Measurements from ENCODE around the gene MAP4K4. TPM values are rescaled to one million over a fixed set of nuclear protein-coding genes. Genes with fewer than 3 reads are reported as not detected.
A peak's percentile ranks its signal among the peaks of the same experiment; 100 is the strongest.

The MAP4K4 gene
- total and polyA plus RNA-seq, 4 donors = 19.7 to 91.7 (median 54.0) TPM

DNA sequence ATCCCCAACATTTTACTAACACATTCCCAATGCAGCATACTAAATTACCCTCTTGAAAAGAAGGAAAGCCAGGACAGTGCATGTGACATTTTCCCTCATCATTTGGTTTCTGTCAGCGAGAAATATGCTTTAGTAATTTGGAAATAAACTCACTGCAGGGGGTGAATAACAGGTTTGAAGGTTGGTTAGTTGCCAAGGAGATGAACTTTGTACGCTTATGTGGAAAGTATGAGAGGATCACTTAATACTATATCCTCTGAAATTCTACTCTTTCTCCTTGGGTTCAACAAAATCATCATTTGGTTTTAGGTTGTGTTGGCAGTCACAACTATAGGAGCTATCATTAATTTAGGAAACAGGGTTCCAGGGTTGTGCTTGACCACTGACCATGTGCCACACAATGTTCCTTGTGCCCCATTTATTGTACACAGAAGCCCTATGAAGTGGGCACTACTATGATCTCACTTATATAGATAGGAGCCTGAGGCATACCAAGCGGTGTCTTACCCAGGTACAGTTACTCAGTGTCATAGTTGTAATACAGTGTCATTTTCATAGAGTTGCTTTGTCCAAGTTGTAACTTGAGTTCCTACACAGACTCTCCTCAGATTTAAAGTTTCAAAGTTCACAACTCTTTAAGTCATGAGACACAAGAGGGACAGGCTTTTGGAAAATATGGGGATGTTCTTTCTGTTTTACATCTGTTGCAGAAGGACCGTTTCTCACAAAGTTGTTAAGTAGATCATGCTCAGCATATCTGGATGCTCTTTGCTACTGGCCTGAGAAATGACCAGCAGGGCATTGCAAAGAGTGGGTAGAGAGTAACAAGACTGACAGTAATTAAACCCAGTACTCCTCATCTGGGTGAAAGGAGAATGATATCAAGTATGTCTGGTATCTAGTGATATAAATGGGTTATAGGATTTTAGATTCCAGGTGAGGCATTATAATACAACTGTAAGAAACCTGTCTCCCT, 91.8 kb downstream of the MAP4K4 start:
- TF ChIP-seq, protein P1, sequence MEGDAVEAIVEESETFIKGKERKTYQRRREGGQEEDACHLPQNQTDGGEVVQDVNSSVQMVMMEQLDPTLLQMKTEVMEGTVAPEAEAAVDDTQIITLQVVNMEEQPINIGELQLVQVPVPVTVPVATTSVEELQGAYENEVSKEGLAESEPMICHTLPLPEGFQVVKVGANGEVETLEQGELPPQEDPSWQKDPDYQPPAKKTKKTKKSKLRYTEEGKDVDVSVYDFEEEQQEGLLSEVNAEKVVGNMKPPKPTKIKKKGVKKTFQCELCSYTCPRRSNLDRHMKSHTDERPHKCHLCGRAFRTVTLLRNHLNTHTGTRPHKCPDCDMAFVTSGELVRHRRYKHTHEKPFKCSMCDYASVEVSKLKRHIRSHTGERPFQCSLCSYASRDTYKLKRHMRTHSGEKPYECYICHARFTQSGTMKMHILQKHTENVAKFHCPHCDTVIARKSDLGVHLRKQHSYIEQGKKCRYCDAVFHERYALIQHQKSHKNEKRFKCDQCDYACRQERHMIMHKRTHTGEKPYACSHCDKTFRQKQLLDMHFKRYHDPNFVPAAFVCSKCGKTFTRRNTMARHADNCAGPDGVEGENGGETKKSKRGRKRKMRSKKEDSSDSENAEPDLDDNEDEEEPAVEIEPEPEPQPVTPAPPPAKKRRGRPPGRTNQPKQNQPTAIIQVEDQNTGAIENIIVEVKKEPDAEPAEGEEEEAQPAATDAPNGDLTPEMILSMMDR (IDR thresholded peaks at IDR 0.05; ENCODE audit: control extremely low read depth, extremely low read depth) = no peak
- DNase-seq (peak in 1 of 3 donors; percentile 27), ATAC-seq (ENCODE audit: insufficient read depth, low FRiP score) (no peak)
- Histone ChIP-seq H3K27ac (ENCODE audit: low read depth in 1 of 2, low read length in 1 of 2) (no peak overlapping the region), H3K9me3 (ENCODE audit: control insufficient read depth in 4 of 4, insufficient read depth in 3 of 4, low read length in 3 of 4) (no peaks in the 10 kb centered on the region), H3K4me3 (no peak overlapping the region), H3K27me3 (ENCODE audit: control insufficient read depth in 3 of 3, insufficient read depth in 3 of 3, low read length in 2 of 3) (no peaks in the 10 kb centered on the region), H3K9ac (ENCODE audit: insufficient read depth in 1 of 2, low read length in 2 of 2) (no peak overlapping the region), H3K36me3 (ENCODE audit: control insufficient read depth in 4 of 4, insufficient read depth in 4 of 4, low read length in 4 of 4) (peaks cover 0 to 4% (median 1%) of the 10 kb centered on the region in 4 donors), H3K4me1 (ENCODE audit: control insufficient read depth in 5 of 5, insufficient read depth in 5 of 5, low read length in 5 of 5) (peaks cover 3 to 53% (median 11%) of the 10 kb centered on the region in 5 donors)
- 90 to 93% methylated on average over 4 of the region's 4 CpGs for WGBS, 2 donors

DNA sequence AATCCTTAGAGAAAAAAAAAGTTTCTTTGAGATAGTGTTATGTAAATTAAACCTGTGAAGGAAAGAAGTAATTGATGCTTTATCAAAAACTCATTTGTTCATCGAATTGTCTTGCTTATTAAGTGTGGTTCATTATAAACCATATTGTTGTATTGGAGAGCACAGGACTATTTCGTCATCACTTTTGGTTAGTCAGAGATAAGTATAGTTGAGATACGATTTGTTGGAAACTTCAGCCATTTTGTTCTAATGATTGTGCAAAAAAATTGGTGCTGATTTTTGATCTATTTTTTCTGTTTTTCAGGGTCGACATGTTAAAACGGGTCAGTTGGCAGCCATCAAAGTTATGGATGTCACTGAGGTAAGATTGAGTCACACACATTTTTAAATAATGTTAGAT, 92.9 kb downstream of the MAP4K4 start:
- TF ChIP-seq, protein P1 (IDR thresholded peaks at IDR 0.05; ENCODE audit: control extremely low read depth, extremely low read depth) = no peak
- H3K4me3 ChIP-seq = no peak overlapping the region
- ATAC-seq (ENCODE audit: insufficient read depth, low FRiP score) = no peak
- peak overlapping the region in 1 of 2 donors; percentile 45 for H3K27ac ChIP-seq (ENCODE audit: low read depth in 1 of 2, low read length in 1 of 2)
- peaks cover 0 to 4% (median 1%) of the 10 kb centered on the region in 4 donors for H3K36me3 ChIP-seq (ENCODE audit: control insufficient read depth in 4 of 4, insufficient read depth in 4 of 4, low read length in 4 of 4)
- H3K27me3 ChIP-seq (ENCODE audit: control insufficient read depth in 3 of 3, insufficient read depth in 3 of 3, low read length in 2 of 3) = no peaks in the 10 kb centered on the region
- no peak overlapping the region for H3K9ac ChIP-seq (ENCODE audit: insufficient read depth in 1 of 2, low read length in 2 of 2)
- H3K4me1 ChIP-seq (ENCODE audit: control insufficient read depth in 5 of 5, insufficient read depth in 5 of 5, low read length in 5 of 5) = peaks cover 3 to 53% (median 14%) of the 10 kb centered on the region in 5 donors
- 81 to 88% methylated on average over 5 of the region's 5 CpGs for WGBS, 2 donors
- H3K9me3 ChIP-seq (ENCODE audit: control insufficient read depth in 4 of 4, insufficient read depth in 3 of 4, low read length in 3 of 4) = no peaks in the 10 kb centered on the region
- DNase-seq = peak in 1 of 3 donors; percentile 38

DNA sequence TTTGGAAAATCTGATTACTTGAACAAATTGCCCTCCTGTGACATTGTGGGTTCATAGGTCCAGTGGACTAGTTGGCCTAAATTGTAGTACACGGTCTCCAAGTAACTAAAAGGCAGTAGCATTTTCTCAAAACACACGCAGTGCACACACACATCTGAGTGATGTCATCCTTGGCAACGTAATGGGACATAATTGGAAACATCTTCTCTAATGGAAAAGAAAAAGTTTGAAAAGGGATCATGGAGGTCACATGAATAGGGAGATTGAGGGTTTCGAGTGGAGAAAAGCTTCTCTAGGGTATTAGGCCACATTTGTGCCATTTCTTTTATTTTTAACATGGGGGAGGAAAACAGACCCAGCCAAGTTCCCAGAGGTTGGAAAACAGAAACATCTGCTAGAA, 93.3 kb downstream of the MAP4K4 start:
- no peak overlapping the region for H3K4me3 ChIP-seq
- peaks cover 0 to 4% (median 1%) of the 10 kb centered on the region in 4 donors for H3K36me3 ChIP-seq (ENCODE audit: control insufficient read depth in 4 of 4, insufficient read depth in 4 of 4, low read length in 4 of 4)
- DNase-seq (peak in 1 of 3 donors; percentile 55), ATAC-seq (ENCODE audit: insufficient read depth, low FRiP score) (no peak)
- H3K9me3 ChIP-seq (ENCODE audit: control insufficient read depth in 4 of 4, insufficient read depth in 3 of 4, low read length in 3 of 4) = no peaks in the 10 kb centered on the region
- no peak overlapping the region for H3K9ac ChIP-seq (ENCODE audit: insufficient read depth in 1 of 2, low read length in 2 of 2)
- no peaks in the 10 kb centered on the region for H3K27me3 ChIP-seq (ENCODE audit: control insufficient read depth in 3 of 3, insufficient read depth in 3 of 3, low read length in 2 of 3)
- TF ChIP-seq, protein P1 (IDR thresholded peaks at IDR 0.05; ENCODE audit: control extremely low read depth, extremely low read depth) = no peak
- WGBS, 2 donors = 75 to 91% methylated on average over 4 of the region's 4 CpGs
- H3K4me1 ChIP-seq (ENCODE audit: control insufficient read depth in 5 of 5, insufficient read depth in 5 of 5, low read length in 5 of 5) = peaks cover 3 to 55% (median 14%) of the 10 kb centered on the region in 5 donors
- peak overlapping the region in 1 of 2 donors; percentile 45 for H3K27ac ChIP-seq (ENCODE audit: low read depth in 1 of 2, low read length in 1 of 2)

Measured in lung (tissue), 12 donors.